AG10803 (cell line): ENCODE measurements around the gene PRPF19.

Experiments used
- DNase-seq: peaks from one replicate; pipeline ENCODE4 v3.0.0; 2010; ENCODE audit warnings: low read depth
- H3K4me3 ChIP-seq: 2 replicates; pipeline ENCODE4 v1.5.1; 2011; ENCODE audit warnings: mild to moderate bottlenecking, low read length, control low read depth
- CTCF ChIP-seq: conservative IDR thresholded peaks from 2 replicates; pipeline ENCODE4 v1.5.1; 2011; ENCODE audit warnings: mild to moderate bottlenecking, low read length, control low read depth, inconsistent platforms

The PRPF19 gene

GRCh38 chr11:60916669-60917206, 10.4 kb upstream of the PRPF19 start:
- no peak overlapping the region for H3K4me3 ChIP-seq
- TF ChIP-seq CTCF, result no peak
- no peak for DNase-seq

GRCh38 chr11:60915248-60915914, 9.0 kb upstream of the PRPF19 start:
- peak; percentile 30 for TF ChIP-seq CTCF
- H3K4me3 ChIP-seq, result peak overlapping the region; percentile 72
- peak; percentile 65 for DNase-seq

- TF ChIP-seq CTCF, result no peak
- H3K4me3 ChIP-seq, result peak overlapping the region; percentile 72
- peak; percentile 11 for DNase-seq
Observed at GRCh38 chr11:60914633-60915247, 8.4 kb upstream of the PRPF19 start.

- peak; percentile 84 for DNase-seq
- no peak for TF ChIP-seq CTCF
- peak within 1 kb of the TSS; percentile 72 for H3K4me3 ChIP-seq
Observed at GRCh38 chr11:60913793-60914632, 7.6 kb upstream of the PRPF19 start, which contains the start of gene TMEM109. Gene TMEM109 (plus strand): TSS chr11:60914158. CDS start chr11:60919694, 5,536 bp downstream.

GRCh38 chr11:60912851-60913528, 6.6 kb upstream of the PRPF19 start:
- DNase-seq, result no peak
- TF ChIP-seq CTCF, result no peak
- H3K4me3 ChIP-seq, result no peak overlapping the region

- TF ChIP-seq CTCF, result no peak
- no peak overlapping the region for H3K4me3 ChIP-seq
- no peak for DNase-seq
Observed at GRCh38 chr11:60912223-60912850, 6.0 kb upstream of the PRPF19 start.
